ENCODE results near the gene RAD51B. TPM values are rescaled to one million over a fixed set of nuclear protein-coding genes. Genes with fewer than 3 reads are reported as not detected.

RAD51B gene
- total and polyA plus RNA-seq, 9 of the 15 experiments (the other 6 are each of a cell fraction or from before 2014, with no cell fraction given) = 8.5 to 17.3 (median 11.3) TPM

- CTCF ChIA-PET (ENCODE audit: low intra/inter-chr PET ratio) = no interaction called here
- POLR2A ChIA-PET = interaction anchor here (1.0 kb wide), 1 partner anchor 9 kb away, joined by 3 read pairs; no protein-coding TSS in a partner anchor
- peaks cover 0 to 5% of the 10 kb centered on the region in 2 experiments; a peak in 1 of 5 replicates for H3K27me3 ChIP-seq (ENCODE audit: control insufficient read depth in 2 of 2, insufficient read depth in 2 of 2, low read length in 2 of 2)
- FAIRE-seq (no peak), DNase-seq (ENCODE audit: extremely low read depth in 1 of 4, low spot score in 3 of 4) (no peak), ATAC-seq (no peak)
- no peaks in the 10 kb centered on the region for H4K20me1 ChIP-seq (replicated peaks; ENCODE audit: control insufficient read depth, insufficient read depth, low read length)
- no peaks in the 10 kb centered on the region for H3K4me1 ChIP-seq (replicated peaks in 1 of 2; ENCODE audit: control insufficient read depth in 2 of 2, insufficient read depth in 2 of 2, low read length in 2 of 2)
- in situ Hi-C loops (cut with MboI) = no loop called here
- H3K9me1 ChIP-seq (ENCODE audit: control insufficient read depth, insufficient read depth, low read length) = no peaks in the 10 kb centered on the region
- H3K27ac ChIP-seq (ENCODE audit: extremely low read depth, low read depth, low read length) = no peak overlapping the region
- intact Hi-C loops (cut with micrococcal nuclease) = no loop called here
- no peaks in the 10 kb centered on the region for H3K9me3 ChIP-seq (replicated peaks; ENCODE audit: control insufficient read depth, insufficient read depth, low read depth, low read length)
- no peak overlapping the region for H2AFZ ChIP-seq (ENCODE audit: low read depth, low read length)
- 53% methylated on average over 12 of the region's 14 CpGs for WGBS (ENCODE audit: insufficient coverage, low coverage, missing lambda C conversion rate)
- H3K4me3 ChIP-seq = no peak overlapping the region
- no peaks in the 10 kb centered on the region for H3K79me2 ChIP-seq (ENCODE audit: control insufficient read depth, insufficient read depth, low read length)
- H3K9ac ChIP-seq (ENCODE audit: insufficient read depth in 1 of 2, low read depth in 2 of 2, low read length in 2 of 2) = no peak overlapping the region
- H3K4me2 ChIP-seq (ENCODE audit: insufficient read depth, low read length) = no peak overlapping the region
- no peaks in the 10 kb centered on the region for H3K36me3 ChIP-seq (ENCODE audit: control insufficient read depth, insufficient read depth, low read length)
- BruUV-seq (replicated peaks) = no TSS peak
- no peak for TF ChIP-seq MEIS2 (IDR thresholded peaks at IDR 0.05; ENCODE audit: partially characterized antibody)
- no peak for TF ChIP-seq BMI1 (IDR thresholded peaks at IDR 0.05; ENCODE audit: low read length)
- TF ChIP-seq PPARD (CRISPR knock-in tag; IDR thresholded peaks at IDR 0.05) = no peak
- no peak for TF ChIP-seq TAL1 (IDR thresholded peaks at IDR 0.05)
- no peak for TF ChIP-seq SMAD3 (CRISPR knock-in tag; conservative IDR thresholded peaks at IDR 0.05)
- no peak for TF ChIP-seq TBL1XR1 (IDR thresholded peaks at IDR 0.05; ENCODE audit: low read length in 2 of 2)
- TF ChIP-seq STAT5B (CRISPR knock-in tag; IDR thresholded peaks at IDR 0.05) = no peak
- TF ChIP-seq CHD2 (IDR thresholded peaks at IDR 0.05; ENCODE audit: low read depth, low read length) = no peak
Measured at GRCh38 chr14:68495101-68496039, 675.8 kb downstream of the RAD51B start.

All from K562 (cell line).